ENCODE measurements around the gene PWWP2B.
"Not testable (repeated sequence)": the region's sequence is repeated elsewhere in the genome, so short reads cannot be mapped to it uniquely, and the experiment has no call there.

The PWWP2B gene

DNA sequence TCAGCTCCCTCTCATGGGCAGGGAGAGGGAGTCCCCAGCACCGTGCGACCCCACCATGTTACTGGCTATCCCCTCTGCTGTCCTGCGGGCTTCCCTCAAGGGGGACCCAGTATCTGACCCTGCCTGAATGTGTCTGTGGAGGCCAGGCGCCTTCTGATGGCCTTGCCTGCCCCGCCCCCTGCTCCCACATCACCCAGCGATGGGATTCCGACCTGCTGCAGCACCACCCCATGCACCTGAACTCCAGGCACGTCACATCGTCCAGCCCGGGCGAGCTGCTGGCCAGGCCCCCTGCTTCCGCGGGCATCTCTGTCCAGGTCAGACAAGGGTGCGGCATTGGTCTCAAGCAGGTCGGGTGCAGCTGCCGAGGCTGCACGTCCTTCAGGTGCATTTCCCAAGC lies 46.1 kb upstream of the PWWP2B start:
- peaks cover 0 to 52% (median 6%) of the 10 kb centered on the region in 3 donors for H3K36me3 ChIP-seq
- TF ChIP-seq, protein P1, sequence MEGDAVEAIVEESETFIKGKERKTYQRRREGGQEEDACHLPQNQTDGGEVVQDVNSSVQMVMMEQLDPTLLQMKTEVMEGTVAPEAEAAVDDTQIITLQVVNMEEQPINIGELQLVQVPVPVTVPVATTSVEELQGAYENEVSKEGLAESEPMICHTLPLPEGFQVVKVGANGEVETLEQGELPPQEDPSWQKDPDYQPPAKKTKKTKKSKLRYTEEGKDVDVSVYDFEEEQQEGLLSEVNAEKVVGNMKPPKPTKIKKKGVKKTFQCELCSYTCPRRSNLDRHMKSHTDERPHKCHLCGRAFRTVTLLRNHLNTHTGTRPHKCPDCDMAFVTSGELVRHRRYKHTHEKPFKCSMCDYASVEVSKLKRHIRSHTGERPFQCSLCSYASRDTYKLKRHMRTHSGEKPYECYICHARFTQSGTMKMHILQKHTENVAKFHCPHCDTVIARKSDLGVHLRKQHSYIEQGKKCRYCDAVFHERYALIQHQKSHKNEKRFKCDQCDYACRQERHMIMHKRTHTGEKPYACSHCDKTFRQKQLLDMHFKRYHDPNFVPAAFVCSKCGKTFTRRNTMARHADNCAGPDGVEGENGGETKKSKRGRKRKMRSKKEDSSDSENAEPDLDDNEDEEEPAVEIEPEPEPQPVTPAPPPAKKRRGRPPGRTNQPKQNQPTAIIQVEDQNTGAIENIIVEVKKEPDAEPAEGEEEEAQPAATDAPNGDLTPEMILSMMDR (IDR thresholded peaks at IDR 0.05): no peak
- no peaks in the 10 kb centered on the region for H3K4me1 ChIP-seq
- H3K9me3 ChIP-seq: no peaks in the 10 kb centered on the region
- H3K4me3 ChIP-seq: no peak overlapping the region
- peak; percentile 7 to 60 for DNase-seq
- H3K27me3 ChIP-seq: no peaks in the 10 kb centered on the region
- intact Hi-C loops (cut with DNase I; ENCODE audit: low total_unique reads): loop anchor here (10.0 kb wide), 1 partner anchor 46 kb away; the partner anchor contains the start of gene STK32C
- no peak overlapping the region for H3K27ac ChIP-seq

DNA sequence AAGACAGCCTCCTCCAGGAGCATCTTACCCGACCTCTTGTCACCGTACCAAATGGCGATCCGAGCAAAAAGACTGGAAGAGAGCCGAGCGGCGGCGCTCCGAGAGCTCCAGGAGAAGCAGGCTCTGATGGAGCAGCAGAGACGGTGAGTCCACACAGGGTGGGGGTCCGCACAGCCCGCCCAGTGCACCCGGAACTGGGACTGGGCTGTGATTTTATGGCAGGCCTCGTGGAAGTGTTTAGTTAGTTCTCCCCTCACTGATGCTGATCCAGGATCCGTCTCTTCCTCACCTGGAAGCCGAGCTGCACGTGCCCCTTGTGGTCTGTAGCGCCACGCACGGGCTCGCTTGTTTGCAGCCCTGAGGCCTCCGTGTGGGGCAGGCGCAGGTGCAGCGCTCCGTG lies 45.4 kb upstream of the PWWP2B start:
- H3K27me3 ChIP-seq: no peaks in the 10 kb centered on the region
- H3K4me3 ChIP-seq: no peak overlapping the region
- no peaks in the 10 kb centered on the region for H3K9me3 ChIP-seq
- H3K4me1 ChIP-seq: no peaks in the 10 kb centered on the region
- peak; percentile 5 to 33 for DNase-seq
- no peak overlapping the region for H3K27ac ChIP-seq
- TF ChIP-seq, protein P1 (IDR thresholded peaks at IDR 0.05): no peak
- H3K36me3 ChIP-seq: peaks cover 0 to 54% (median 6%) of the 10 kb centered on the region in 3 donors
- intact Hi-C loops (cut with DNase I; ENCODE audit: low total_unique reads): loop anchor here (10.0 kb wide), 1 partner anchor 47 kb away; the partner anchor contains the start of gene STK32C

DNA sequence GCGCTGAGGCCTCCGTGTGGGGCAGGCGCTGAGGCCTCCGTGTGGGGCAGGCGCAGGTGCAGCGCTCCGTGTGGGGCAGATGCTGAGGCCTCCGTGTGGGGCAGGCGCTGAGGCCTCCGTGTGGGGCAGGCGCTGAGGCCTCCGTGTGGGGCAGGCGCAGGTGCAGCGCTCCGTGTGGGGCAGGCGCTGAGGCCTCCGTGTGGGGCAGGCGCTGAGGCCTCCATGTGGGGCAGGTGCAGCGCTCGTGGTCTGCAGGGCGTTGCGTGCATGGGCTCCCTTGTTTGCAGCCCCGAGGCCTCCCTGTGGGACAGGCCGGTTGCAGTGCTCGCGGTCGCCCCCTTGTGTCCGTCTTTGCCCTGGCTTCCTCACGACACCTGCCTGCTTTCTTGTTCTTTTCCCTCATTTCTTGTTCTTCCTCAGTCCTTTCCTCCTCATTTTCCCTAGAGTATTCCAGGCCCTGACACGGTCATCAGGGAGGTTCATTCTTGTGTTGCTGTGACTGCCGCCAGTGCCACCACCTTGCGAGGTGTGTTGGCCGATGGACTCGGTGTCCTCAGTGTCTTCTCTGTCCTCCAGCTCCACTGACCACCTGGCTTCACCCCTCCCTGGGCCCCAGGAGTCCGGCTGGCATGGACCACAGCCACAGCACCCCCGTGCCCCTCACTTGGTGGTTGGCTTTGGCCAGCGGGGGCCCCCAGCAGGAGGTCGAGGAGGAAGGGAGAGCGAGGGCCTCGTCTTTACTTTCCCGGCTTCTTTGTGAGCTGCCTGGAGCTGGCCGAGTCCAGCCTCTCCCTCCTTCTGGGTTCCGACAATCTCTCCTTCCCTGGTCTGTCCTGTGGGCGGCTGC lies 44.3 kb upstream of the PWWP2B start:
- H3K27me3 ChIP-seq, H3K4me3 ChIP-seq, H3K27ac ChIP-seq, H3K4me1 ChIP-seq, H3K9me3 ChIP-seq: not testable (repeated sequence)
- intact Hi-C loops (cut with DNase I; ENCODE audit: low total_unique reads): loop anchor here (10.0 kb wide), 1 partner anchor 48 kb away; the partner anchor contains the start of gene STK32C
- peak; percentile 62 to 69 for DNase-seq
- TF ChIP-seq, protein P1 (IDR thresholded peaks at IDR 0.05): peak; percentile 60 to 75
- H3K36me3 ChIP-seq: peaks cover 0 to 59% (median 6%) of the 10 kb centered on the region in 3 donors

DNA sequence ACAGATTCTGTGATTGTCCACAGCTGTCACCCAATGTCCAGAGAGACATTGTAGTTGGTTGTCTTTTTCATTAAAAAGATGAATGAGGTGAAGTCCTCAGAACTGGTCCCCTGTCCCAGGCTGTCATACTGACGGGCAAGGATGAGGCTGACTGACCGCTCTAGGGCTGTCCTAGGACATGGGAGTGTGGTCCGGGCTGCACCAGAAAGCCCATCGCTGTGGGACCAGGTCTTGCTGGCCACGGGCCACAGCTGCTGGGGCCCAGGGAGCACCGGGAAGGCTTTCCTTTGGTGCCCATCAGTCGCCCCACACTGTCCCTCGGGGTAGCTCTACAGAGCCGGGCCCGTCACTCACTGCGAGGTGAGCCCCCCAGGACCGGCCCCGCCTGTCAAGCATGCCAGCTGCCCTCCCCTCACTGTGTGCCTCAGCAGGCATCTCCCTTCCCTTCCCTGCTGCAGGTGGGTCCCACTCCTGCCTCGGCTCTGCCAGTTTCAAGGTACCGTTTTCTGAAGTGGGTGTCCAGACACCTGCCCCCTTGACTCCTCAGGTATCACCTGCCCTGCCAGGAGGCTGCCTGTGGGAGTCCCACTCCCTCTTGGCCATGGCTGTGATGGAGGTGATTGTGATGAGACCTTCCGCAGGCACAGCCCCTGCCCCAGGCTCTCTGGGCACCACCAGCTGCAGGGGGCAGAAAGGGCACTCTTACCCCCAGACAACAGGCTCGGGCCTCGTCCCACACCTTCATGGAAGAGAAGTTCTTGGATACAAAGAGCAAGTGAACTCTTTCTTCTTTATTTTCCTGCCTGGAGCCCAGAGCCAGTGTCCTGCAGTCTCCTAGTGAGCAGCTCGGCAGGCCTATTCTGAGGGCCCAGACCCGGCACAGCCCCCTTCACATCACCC lies 43.3 kb upstream of the PWWP2B start:
- peaks cover 0 to 49% (median 6%) of the 10 kb centered on the region in 3 donors for H3K36me3 ChIP-seq
- peak; percentile 12 to 42 for DNase-seq
- intact Hi-C loops (cut with DNase I; ENCODE audit: low total_unique reads): loop anchor here (2.0 to 10.0 kb wide), 2 partner anchors 49 to 131 kb away; partner anchors contain the start of gene STK32C
- H3K27ac ChIP-seq: no peak overlapping the region
- TF ChIP-seq, protein P1 (IDR thresholded peaks at IDR 0.05): no peak
- H3K27me3 ChIP-seq: no peaks in the 10 kb centered on the region
- H3K4me3 ChIP-seq: no peak overlapping the region
- no peaks in the 10 kb centered on the region for H3K4me1 ChIP-seq
- H3K9me3 ChIP-seq: no peaks in the 10 kb centered on the region

DNA sequence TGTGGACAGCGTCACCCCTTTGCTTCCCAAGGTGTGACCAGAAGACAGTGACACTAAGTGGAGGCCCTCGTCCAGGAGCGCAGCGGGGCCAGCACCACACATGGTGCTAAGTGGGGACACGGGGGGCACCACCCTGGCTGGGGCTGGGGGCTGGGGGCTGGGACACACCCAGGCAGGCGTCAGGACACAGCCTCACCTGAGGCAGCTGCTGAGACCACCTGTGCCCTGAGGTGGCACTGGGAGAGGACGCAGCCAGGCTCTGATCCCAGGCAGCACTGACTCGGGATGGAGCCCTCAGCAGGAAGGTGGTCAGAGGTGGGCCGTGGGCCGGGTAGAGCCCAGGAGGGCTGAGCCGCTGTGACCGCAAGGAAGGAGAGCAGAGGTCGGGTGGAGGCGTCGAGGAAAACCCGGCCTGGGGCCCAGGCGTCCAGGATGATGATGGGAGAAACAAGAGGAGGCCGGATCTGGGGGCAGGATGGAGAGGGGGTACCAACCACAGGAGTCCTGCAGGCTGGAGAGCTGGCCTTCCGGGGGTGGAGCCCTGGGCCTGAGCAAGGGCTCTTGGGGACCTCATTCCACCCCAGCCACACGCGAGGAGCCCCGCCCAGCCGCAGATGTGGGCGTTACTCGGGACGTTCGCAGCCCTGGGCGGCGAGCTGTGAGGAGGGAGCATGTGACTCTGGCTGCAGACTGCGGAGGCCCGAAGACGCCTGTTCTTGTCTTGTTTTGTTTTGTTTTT lies 42.5 kb upstream of the PWWP2B start:
- Histone ChIP-seq H3K27ac (no peak overlapping the region), H3K36me3 (peaks cover 0 to 40% (median 6%) of the 10 kb centered on the region in 3 donors), H3K9me3 (no peaks in the 10 kb centered on the region), H3K27me3 (no peaks in the 10 kb centered on the region), H3K4me3 (no peak overlapping the region), H3K4me1 (no peaks in the 10 kb centered on the region)
- TF ChIP-seq, protein P1 (IDR thresholded peaks at IDR 0.05): no peak
- intact Hi-C loops (cut with DNase I; ENCODE audit: low total_unique reads): loop anchor here (2.0 to 10.0 kb wide), 2 partner anchors 50 to 132 kb away; partner anchors contain the start of gene STK32C
- peak; percentile 11 to 61 for DNase-seq
